GM18861 (cell line): ENCODE measurements around the gene KLHL29.

Source experiments
- ATAC-seq: cut with Tn5 transposase; IDR thresholded peaks from one replicate; pipeline ENCODE4 v1.9.1; 2021; ENCODE audit not compliant: unreplicated experiment

KLHL29 gene

DNA sequence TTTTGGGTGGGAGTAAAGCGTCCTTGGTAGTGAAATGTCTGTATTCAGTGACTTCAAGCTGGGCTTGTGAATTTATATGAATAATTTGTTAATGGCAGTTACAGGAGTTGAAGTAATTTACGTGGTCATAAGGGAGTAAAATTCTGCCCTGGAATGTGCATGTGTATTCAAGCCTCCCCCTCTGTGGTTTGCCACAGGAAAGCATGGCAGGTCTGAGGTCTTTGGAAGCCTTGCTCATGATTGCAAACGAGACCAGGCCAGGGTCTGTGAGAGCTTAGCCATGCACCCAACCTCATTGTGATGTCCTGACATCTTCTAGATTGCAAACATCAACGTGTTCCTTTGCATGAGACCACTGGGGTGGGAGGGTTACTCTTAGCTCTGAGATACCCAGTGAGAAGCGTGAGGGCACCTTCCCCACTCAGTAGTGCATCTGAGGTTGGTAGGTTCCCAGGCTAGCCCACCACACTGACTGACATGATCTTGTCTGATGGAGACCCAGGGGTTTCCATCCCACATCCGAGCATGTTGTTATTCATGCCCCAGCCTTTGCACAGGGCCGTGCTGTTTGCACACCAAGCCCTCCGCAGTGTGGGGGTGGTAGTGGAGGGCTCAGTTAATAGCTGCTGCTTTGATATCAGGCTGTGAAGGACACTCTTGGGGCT lies 216.5 kb downstream of the KLHL29 start:
- no peak for ATAC-seq

DNA sequence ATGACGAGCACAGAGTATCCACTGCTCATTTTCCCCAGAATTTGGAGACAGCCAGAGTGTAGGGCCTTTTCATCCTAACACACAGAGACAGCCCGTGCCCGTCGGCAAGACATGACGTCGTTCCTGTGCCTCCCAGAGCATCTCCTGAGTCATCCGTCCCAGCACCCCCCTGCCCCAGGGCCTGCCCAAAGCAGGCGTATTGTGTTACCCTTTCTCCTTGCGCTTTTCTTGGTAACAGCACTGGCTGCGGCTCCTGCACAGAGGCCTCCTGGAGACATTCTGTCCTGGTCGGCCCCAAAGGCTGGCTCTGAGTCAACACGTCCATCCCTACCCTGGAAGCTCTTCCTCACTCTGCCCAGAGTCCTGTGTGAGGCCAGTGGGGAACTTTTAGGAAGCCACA lies 217.1 kb downstream of the KLHL29 start:
- ATAC-seq, result no peak

DNA sequence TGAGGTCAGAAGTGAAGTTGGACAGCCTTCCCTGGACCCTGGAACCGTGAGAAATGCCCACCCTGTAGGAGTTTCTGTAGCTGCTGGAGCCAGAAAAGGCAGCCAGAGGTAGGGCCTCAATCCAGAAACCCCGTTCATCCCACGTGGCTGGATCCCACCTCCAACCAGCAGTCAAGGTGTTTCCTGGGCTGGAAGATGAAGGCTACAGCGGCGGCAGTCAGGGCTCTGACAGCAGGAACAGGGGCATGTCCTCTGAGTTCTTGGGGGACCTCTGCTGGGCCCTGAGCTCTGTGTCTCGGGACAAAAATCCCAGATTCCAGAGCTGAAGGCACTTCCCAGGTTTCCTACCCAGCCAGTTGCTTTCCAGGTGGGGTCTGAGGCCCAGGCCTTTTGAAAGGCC lies 218.2 kb downstream of the KLHL29 start:
- ATAC-seq, result no peak

DNA sequence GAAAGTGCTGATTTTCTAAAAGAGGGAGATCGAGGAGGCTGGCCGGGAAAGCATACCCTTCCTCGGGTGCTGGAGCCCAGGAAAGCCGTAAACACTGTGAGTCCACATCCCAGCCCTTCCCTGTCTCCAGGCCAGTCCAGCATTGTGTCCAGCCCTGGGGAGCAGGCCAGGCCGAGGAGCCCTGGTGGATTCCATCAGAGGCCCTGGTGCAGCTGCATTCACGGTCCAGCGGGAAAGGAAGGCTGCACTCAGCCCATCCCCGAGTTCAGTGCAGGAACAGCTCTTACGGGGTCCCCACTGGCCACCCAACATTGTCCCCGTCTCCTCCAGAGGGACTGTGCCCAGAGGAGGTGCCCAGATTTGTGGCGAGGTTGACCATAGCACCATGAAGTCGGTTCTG lies 218.6 kb downstream of the KLHL29 start:
- ATAC-seq, result no peak

DNA sequence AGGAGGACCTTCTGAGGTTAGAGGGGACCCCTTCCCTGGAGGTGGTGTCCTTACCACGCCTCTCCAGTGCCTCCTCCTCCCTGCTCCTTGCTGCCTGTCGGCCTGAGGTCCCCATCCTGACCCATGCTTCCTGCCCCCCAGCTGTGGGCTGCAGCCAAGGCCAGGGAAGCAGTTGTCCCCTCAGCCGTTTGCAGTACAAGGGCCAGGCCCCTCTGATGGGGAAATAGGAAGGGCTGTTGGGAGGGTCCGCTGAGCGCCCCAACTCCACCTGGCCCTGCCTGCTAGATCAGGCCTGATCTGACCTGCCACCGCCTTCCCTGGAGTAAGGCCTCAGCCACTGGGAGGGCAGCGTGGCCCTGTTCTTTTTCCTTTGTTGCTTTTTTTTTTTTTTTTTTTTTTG lies 219.8 kb downstream of the KLHL29 start:
- ATAC-seq, result no peak

DNA sequence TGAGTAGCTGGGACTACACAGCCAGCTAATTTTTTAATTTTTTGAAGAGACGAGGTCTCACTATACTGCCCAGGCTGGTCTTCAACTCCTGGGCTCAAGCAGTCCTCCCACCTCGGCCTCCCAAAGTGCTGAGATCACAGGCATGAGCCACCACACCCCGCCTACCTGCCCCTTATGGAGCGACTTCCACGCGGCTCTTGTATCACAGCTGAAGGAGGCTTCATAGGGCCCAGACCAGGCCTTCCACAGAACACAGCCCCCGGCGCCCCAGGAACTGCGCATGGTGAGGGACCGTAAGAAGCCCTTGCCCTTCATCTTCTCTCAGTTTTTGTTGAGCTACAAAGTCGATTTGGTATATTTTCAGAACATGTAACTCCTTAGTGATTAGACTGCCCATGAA lies 220.3 kb downstream of the KLHL29 start:
- no peak for ATAC-seq

DNA sequence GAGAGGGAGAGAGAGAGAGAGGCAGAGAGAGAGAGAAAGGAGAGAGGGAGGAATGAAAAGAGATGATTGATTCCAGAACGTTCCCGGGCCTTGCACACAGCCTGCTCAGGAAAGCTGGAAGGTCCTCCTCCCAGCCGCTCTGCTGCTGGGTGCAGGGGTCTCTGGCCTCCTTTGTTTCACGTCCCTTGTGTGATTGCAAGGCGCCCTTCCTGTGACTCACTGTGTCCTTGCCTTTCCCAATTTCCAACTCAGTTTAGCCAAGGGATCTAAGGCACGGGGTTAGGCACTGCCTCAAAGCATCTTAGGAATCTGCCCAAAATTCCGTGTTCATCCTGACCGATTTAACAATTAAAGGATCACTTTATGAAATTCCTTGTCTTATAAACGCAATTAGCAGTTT lies 221.2 kb downstream of the KLHL29 start:
- no peak for ATAC-seq

DNA sequence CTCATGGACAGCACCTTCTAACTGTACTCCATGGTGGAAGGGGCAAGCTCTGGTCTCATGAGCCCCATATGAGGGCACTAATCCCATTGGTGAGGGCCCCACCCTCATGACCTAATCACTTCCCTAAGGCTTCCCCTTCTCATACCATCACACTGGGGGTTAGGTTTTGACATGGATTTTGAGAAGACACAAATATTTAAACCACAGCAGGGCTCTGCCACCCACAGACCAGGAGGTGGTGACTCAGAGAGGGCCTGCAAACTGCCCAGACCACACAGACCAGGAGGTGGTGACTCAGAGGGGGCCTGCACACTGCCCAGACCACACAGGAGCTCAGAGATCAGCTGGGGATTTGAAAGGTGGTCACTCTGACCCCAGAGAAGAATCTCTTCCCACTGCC lies 222.0 kb downstream of the KLHL29 start:
- no peak for ATAC-seq

DNA sequence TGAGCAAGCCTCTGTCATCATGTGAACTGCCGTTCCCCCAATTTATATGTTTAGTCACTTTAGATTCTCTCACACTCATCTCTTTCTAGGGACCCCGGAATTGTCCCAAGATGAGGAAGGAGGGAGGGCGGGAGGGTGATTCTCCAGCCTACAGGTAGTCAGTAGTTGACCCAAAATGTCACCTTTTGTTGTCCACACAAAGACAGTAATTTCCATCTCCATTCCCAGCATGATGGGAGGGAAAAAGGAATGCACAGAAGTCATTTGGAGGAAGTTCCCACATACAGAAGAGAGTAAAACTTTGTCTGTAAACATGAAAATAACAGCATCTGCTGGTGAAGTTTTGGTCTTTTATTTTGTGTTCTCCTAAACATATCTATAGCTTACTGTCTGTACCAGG lies 222.9 kb downstream of the KLHL29 start:
- ATAC-seq, result no peak

DNA sequence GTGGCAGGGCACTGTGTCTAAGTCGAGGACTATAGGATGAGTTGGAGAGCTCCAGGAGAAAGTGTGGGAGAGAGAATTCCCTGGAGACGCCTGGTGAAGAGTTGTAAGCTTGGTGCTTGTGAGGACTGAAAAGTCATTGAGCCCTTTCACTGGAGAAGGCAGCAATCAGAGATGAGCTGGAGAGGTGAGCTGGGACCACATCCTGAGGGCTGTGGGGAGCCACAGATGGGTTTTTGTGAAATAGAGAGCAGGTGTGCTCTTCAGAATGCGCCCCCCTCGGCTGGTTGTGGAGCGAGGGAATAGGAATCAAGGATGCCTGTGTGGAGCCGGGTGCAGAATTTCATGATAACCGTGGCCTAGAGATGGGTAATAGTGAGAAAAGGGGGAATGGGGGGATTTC lies 224.3 kb downstream of the KLHL29 start:
- ATAC-seq, result no peak

DNA sequence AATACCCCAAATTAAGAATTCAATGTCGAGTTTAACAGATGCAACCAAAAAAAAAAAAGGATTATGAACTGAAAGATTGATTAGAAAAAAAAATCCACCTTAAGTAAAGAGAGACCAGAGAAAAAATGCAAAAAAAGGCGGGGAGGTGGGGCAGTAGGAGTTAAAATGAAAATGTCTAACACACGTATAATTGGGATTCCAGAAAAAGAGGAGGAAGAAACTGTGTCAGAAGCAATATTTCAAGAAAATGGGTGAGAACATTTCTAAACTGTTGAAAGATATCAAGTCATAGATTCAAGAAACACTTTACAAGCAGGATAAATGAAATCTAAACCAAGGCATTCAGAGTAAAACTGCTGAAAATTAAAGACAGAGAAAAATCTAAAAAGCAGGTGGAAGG lies 226.9 kb downstream of the KLHL29 start:
- ATAC-seq, result no peak

DNA sequence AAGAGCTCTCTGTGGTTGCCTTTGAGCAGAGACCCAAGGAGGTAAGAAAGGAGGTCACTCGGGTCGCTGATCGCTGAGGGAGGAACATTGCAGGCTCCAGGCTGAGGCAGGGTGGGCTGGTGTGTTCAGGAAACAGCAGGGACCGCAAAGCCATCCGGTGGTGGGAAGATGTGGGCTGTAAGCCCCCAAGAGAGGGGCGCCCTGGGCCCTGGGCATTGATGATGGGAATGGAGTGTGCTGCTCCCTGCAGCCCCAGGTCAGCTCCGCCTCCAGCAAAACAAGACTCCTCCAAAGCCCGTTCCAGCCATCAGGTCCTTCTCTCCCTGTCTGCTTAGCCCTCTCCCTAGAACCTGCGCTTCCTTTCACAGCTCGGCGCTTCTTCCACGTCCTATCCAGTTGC lies 229.7 kb downstream of the KLHL29 start:
- ATAC-seq, result no peak

DNA sequence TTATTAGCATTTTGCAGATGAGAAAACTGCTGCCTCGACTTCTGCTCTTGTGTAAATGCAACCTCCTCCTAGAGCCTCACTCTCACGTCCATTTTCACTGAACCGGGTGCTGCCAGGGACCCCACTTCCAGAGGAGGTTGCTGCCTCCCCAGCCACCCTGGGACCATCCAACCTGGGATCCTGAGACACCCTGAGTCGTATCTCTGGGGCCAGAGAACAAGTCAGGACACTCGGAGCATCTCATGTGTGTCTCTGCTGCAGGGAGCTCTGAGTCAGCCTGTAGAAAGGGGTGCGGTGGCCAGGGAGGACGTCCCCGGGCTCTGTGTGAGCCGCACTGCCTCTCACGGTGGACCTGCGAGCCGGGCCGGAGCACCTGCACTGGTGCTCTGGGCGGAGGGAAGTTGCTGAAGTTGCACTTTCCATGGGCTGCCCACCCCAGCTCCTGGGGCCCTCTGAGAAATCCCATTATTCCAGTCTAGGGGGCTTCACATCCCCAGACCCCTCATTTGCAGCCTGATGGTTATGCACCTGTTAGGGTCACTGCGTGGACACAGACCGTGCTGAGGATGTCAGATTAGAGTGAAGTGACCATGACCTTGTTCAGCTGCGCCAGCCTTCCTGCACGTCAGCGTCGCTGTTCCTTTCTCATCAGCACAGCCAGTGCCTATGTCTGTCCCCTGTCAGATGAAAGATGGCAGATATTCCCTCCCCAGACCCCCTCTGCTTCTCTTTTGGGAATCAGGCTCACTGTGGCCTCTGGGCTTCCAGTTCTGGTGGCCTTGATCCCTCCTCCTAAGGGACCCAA lies 230.4 kb downstream of the KLHL29 start:
- no peak for ATAC-seq

DNA sequence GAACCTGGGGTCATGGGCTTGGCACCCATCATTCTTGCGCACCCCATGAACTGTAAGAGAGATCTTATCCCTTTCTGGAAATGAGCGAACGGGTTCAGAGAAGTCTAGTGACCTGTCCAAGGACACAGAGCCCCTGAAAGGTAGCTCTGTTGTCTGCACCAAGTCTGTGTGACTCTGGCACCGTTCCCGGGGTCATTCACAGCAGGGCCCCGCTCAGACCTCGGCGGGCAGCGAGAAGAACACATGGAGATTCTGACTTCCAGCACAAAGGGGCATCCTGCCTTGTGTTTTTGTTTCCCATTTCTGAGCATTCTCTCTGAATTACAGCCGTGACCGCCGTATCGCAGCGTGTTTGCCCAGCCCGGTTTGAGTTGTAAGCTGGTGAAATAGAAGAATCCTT lies 231.7 kb downstream of the KLHL29 start:
- ATAC-seq, result no peak

DNA sequence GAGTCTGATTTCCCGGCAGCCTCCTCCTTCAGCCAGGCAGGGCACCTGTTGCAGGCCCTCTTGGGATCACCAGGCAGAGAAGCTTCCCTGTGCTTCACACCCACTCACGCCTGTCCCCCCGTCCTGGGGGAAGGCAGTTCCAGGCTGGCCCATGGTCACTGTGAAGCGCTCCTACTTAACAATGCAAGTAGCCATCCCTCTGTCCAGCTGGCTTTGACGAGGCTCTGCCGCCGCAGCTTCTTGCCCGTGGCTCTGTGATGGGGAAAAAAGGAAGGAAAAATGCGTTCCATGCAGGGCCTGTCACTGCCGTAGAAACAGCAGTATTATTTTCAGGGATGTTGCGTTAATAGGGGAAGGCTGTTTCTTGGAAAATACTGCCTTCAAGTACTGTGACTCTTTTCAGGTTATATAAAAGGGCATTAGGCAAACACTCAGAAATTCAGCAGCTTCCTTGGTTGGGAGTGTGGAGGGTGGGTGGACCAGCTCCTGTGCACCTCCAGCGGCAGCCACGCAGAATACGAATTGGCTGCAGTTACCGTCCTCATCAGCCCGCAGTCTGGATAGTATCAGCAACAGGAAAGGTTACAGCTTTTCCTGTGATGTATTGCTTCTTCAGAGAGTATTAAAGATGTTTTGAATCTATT lies 232.3 kb downstream of the KLHL29 start:
- no peak for ATAC-seq

DNA sequence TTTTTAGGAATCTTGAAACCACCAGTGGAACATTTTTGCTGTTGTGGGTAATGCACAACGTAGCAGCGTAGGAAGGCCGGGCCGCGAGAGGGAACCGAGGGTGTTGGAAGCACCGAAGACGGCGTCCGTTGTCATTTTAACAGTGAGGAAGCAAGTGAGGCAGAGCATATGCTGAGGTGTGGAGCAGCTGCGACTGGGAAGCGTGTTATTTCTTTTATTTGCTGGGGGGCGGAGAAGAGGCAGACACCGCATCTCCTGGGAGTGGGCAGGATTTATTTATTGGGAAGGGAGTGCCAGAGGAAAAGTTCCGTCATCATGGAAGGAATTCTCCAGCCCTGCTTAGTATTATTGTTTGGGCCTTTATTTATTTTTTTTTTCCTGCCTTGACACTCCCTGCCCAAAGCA lies 232.8 kb downstream of the KLHL29 start:
- ATAC-seq, result no peak

DNA sequence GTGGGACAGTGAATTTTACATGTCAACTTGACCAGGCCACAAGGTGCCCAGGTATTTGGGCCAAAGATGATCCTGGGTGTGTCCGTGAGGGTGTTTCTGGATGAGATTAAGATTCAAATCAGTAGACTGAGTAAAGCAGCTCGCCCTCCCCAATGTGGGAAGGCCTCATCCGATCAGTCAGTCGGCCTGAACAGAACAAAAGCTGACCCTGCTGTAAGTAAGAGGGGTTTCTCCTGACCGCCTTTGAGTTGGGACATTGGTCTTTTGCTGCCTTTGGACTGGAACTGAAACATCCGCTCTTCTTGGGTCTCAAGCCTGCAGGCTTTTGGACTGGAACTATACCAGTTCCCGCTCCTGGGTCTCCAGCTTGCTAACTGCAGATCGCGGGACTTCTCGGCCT lies 233.3 kb downstream of the KLHL29 start:
- no peak for ATAC-seq

DNA sequence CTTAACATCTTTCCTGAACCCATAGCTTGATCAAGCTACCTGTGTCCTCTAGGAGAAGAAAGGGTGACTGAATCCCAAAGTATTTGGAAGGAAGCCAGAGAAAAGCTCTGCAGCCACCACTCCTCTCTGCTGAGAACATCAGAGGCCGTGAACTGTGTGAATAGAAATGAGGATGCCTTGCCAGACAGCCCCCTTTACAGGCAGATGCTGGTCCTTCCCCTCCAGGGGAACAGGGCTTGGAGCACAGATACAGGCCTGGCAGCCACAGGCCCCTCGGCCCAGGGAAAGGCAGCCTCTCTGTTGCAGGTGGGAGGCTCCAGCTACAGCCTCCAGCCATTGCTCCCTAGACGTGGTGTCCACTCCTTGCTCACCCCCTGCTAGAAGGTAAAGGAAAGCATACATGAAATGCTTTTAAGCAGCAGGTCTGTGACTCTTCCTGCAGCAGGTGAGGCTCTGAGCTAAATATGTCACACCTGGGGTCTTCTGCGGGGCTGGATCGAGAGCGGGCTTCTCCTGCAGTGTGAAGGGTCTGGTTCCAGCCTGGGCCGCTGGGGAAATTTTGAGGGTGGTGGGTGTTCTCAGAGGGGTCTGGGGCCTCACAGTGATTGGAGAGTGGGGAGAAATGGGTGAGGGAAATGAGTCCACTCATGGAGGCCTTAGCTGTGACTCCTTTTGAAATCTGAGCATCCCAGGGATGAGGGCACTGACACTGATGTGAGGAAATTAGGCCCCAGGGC lies 234.0 kb downstream of the KLHL29 start:
- no peak for ATAC-seq

DNA sequence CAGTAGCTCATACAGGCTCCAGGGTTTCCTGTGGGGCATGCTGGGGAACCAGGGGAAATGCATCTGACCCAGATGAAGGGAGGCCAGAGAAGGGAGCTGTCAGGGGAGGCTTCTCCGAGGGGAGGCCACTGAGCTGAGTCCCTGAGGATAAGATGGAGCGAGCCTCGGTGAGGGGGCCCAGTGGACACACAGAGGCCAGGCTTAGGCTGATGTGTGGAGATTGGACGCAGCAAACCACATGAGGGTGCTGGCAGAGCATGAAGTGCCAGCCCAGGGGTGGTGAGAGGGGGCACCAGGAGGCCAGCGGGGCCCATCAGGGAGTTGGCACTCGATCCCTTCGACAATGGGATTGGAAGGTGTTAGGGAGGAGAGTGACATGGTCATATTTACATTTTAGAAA lies 235.0 kb downstream of the KLHL29 start:
- ATAC-seq, result no peak

DNA sequence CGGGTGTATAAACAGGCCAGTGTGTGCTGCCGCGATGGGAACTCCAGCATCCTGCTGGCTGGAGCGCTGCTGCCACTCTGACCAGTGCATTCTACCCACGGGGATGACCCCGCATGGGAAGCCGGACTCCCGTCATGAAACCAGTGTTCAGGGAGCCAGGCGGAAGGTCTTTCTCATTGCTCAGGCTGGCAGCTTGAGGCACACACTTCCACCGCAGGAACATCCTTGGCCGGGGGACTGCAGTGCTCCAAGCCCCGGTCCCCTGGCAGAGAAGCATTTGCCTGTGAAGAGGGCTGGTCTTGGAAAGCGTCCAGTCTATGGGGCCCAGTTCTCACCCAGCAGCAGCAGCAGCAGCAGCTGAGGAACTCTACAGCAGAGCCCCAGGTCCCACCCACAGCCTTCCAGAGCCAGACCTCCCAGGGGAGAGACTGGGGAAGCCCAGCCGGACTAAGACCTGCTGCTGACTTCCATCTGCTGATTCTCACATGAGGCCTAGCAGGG lies 235.9 kb downstream of the KLHL29 start:
- ATAC-seq, result no peak

DNA sequence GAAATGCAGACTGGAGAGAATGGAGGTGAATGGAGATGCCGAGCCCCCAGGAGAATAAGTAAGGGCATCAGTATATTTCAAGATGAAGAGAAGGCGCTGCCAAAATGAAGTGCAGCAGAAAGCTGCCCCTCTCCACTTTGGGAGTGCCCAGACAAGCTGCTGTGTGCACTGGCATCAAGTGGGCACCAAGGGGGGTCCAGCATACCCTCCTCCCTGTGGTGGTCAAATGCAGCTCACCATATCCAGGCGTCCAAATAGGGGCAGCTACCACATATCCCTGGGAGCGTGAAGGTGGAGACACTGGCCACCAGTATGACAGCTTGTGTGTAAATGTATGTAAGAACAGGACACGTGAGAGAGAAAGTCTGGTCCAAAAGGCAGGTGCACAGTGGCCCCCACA lies 236.6 kb downstream of the KLHL29 start:
- no peak for ATAC-seq
